HepG2 (cell line): ENCODE data around the gene AIF1. TPM values are rescaled to one million over a fixed set of nuclear protein-coding genes. Genes with fewer than 3 reads are reported as not detected.

Source experiments
- FOXM1 ChIP-seq: sonication (generic); formaldehyde crosslinking; IDR thresholded peaks from 2 replicates; pipeline ENCODE4 v1.5.0; 2020; ENCODE audit warnings: missing genetic modification reagents
- MATR3 ChIP-seq: sonication (generic); formaldehyde crosslinking; IDR thresholded peaks from 2 replicates; pipeline ENCODE4 v1.4.0; 2020; ENCODE audit warnings: missing genetic modification reagents
- MIER3 ChIP-seq: IDR thresholded peaks from 2 replicates; pipeline ENCODE4 v1.6.1; 2016; ENCODE audit warnings: missing compliant biosample characterization, borderline replicate concordance
- MIXL1 ChIP-seq: IDR thresholded peaks from 2 replicates; pipeline ENCODE4 v1.6.1; 2016
- MTA3 ChIP-seq: sonication (generic); formaldehyde crosslinking; IDR thresholded peaks from 2 replicates; pipeline ENCODE4 v1.4.0; 2020; ENCODE audit warnings: missing genetic modification reagents
- MTF1 ChIP-seq: sonication (generic); formaldehyde crosslinking; IDR thresholded peaks from 2 replicates; pipeline ENCODE4 v1.5.0; 2020; ENCODE audit warnings: missing genetic modification reagents
- NFKB2 ChIP-seq: sonication (generic); formaldehyde crosslinking; IDR thresholded peaks from 2 replicates; pipeline ENCODE4 v1.4.0; 2020; ENCODE audit warnings: missing genetic modification reagents, borderline replicate concordance
- NONO ChIP-seq, 2 experiments: fragments of 450-650 bp in 1 of 2; sonication (generic) in 1 of 2; formaldehyde crosslinking in 1 of 2; IDR thresholded peaks in 1 of 2; conservative IDR thresholded peaks in 1 of 2; 2 replicates each; pipeline versions ENCODE4 v1.6.1 to v1.8.0; 2017 to 2022; ENCODE audit warnings: mild to moderate bottlenecking in 1 of 2, missing genetic modification reagents in 1 of 2, moderate library complexity in 1 of 2
- NR2F1 ChIP-seq, 2 experiments: fragments of 450-650 bp in 1 of 2; formaldehyde crosslinking in 1 of 2; IDR thresholded peaks; 2 replicates each; pipeline versions ENCODE4 v1.5.0 to v1.6.1; 2016 to 2020; ENCODE audit warnings: mild to moderate bottlenecking in 1 of 2, missing compliant biosample characterization in 1 of 2, missing genetic modification reagents in 1 of 2, moderate library complexity in 1 of 2
- POLR2G ChIP-seq: fragments of 200-400 bp; formaldehyde crosslinking; IDR thresholded peaks from 2 replicates; pipeline ENCODE4 v1.6.1; 2018; ENCODE audit warnings: mild to moderate bottlenecking, low read depth, low read length, moderate library complexity
- XRCC5 ChIP-seq: fragments of 200-400 bp; formaldehyde crosslinking; optimal IDR thresholded peaks from 2 replicates; pipeline ENCODE3; 2017; ENCODE audit warnings: mild to moderate bottlenecking, low read length
- ZNF24 ChIP-seq: fragments of 450-650 bp; IDR thresholded peaks from 2 replicates; pipeline ENCODE4 v1.6.1; 2017; ENCODE audit warnings: antibody characterized with exemption, mild to moderate bottlenecking
- ZNF296 ChIP-seq: sonication (generic); formaldehyde crosslinking; conservative IDR thresholded peaks from 2 replicates; pipeline ENCODE4 v1.5.0; 2020; ENCODE audit warnings: mild to moderate bottlenecking, missing genetic modification reagents
- ZNF546 ChIP-seq: sonication (generic); formaldehyde crosslinking; conservative IDR thresholded peaks from 2 replicates; pipeline ENCODE4 v1.8.1; 2023; ENCODE audit warnings: mild to moderate bottlenecking, missing genetic modification reagents
- ZNF569 ChIP-seq: sonication (generic); formaldehyde crosslinking; IDR thresholded peaks from 2 replicates; pipeline ENCODE4 v1.5.0; 2020; ENCODE audit warnings: mild to moderate bottlenecking, missing genetic modification reagents, moderate library complexity, borderline replicate concordance
- ZNF605 ChIP-seq: sonication (generic); formaldehyde crosslinking; IDR thresholded peaks from 2 replicates; pipeline ENCODE4 v1.8.0; 2022; ENCODE audit warnings: mild to moderate bottlenecking, missing genetic modification reagents
- ZNF776 ChIP-seq: sonication (generic); formaldehyde crosslinking; IDR thresholded peaks from 2 replicates; pipeline ENCODE4 v1.4.0; 2020; ENCODE audit warnings: mild to moderate bottlenecking, missing genetic modification reagents
- polyA plus RNA-seq, 8 experiments: library from polyadenylated mRNA; depleted of rRNA in 3 of 8; stranded (reverse) in 7 of 8; unstranded in 1 of 8; fragments of >200 nt; fragmentation: Illumina TruSeq in 4 of 8; extraction: Trizol in 4 of 8; gene quantifications; 2 replicates each; pipeline versions ENCODE4 v1.2.1 to v1.2.3, GENCODE V29; 2011 to 2016; ENCODE audit warnings: low read depth in 4 of 8, missing spikeins in 1 of 8, mixed read lengths in 1 of 8; ENCODE audit not compliant: insufficient read depth in 1 of 8
- total RNA-seq, 5 experiments: library from RNA; depleted of rRNA; stranded (reverse); fragments of >200 nt; fragmentation: Illumina TruSeq; extraction: Trizol; gene quantifications; 2 replicates each; pipeline ENCODE4 v1.2.3, GENCODE V29; 2016; ENCODE audit warnings: low read depth in 1 of 5
- TF ChIP-seq, protein P1 (sequence below): sonication (generic); formaldehyde crosslinking; IDR thresholded peaks from 2 replicates; pipeline ENCODE4 v1.4.0; 2020; ENCODE audit warnings: missing genetic modification reagents
- TF ChIP-seq, protein P2 (sequence below): sonication (generic); formaldehyde crosslinking; IDR thresholded peaks from 2 replicates; pipeline ENCODE4 v1.8.0; 2022; ENCODE audit warnings: mild to moderate bottlenecking, missing genetic modification reagents, moderate library complexity
- TF ChIP-seq, protein P3 (sequence below): sonication (generic); formaldehyde crosslinking; conservative IDR thresholded peaks from 2 replicates; pipeline ENCODE4 v1.8.0; 2022; ENCODE audit warnings: missing genetic modification reagents
- TF ChIP-seq, protein P4 (sequence below): sonication (generic); formaldehyde crosslinking; IDR thresholded peaks from 2 replicates; pipeline ENCODE4 v1.4.0; 2020; ENCODE audit warnings: mild to moderate bottlenecking, low read depth, missing genetic modification reagents
- TF ChIP-seq, protein P5 (sequence below), 2 experiments: IDR thresholded peaks; 2 replicates each; pipeline ENCODE4 v1.6.1; 2011 to 2012; ENCODE audit warnings: low read length in 2 of 2, borderline replicate concordance in 1 of 2, low read depth in 1 of 2, mild to moderate bottlenecking in 1 of 2, moderate library complexity in 1 of 2

Gene AIF1
- total and polyA plus RNA-seq, 2 of the 13 experiments (the other 11 are each of a cell fraction or from before 2014, with no cell fraction given), result 1.5 TPM; not detected in 1

DNA sequence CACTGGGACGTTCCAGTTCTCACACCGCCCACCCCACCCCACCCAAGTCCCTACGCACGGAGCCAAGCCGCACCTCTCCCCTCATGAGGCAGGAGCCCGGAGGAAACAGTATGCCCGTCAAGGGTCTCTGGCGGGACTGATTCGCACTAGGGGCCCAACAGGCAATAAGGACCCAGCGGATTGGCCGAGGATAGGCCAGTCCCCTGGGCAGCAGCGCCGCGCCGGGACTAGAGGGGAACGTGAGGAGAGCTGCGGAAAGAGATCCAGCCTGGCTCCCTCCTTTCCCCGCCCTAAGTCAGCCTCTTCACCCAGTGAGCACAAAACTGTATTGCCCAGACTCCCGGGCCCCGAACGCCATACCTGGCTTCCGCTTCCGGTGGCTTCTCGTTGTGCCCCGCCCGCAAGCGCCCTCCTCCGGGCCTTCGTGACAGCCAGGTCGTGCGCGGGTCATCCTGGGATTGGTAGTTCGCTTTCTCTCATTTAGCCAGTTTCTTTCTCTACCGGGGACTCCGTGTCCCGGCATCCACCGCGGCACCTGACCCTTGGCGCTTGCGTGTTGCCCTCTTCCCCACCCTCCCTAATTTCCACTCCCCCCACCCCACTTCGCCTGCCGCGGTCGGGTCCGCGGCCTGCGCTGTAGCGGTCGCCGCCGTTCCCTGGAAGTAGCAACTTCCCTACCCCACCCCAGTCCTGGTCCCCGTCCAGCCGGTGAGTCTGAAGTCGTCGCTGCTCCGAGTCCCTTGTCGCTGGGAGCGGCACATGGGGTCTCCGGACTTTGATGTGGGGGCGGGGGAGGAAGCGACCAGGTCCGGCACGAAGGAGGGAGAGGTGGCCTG is 50.7 kb downstream of the AIF1 start, which contains the start of gene CSNK2B (continued):
- TF ChIP-seq MATR3 (no peak), ZNF546 (CRISPR knock-in tag) (no peak), MIXL1 (CRISPR knock-in tag) (peak; percentile 82), ZNF776 (CRISPR knock-in tag) (peak; percentile 30; the same call in 1 of the 2 replicates), NR2F1 (CRISPR knock-in tag; IDR thresholded peaks at IDR 0.05) (no peak; a peak in 1 of 4 replicates), MTA3 (no peak), MIER3 (CRISPR knock-in tag) (peak; percentile 73; the same call in 1 of the 2 replicates), NFKB2 (CRISPR knock-in tag) (no peak; the same call in 1 of the 2 replicates), XRCC5 (peak; percentile 13), NONO (IDR thresholded peaks at IDR 0.05) (no peak), NONO (CRISPR knock-in tag; conservative IDR thresholded peaks at IDR 0.05) (no peak), ZNF296 (no peak), ZNF24 (no peak), MTF1 (CRISPR knock-in tag) (0 out of 2 replicates have a peak, but pooled peaks have one; percentile 55), FOXM1 (CRISPR knock-in tag) (no peak), ZNF605 (CRISPR knock-in tag) (no peak; the same call in 1 of the 2 replicates), ZNF569 (CRISPR knock-in tag) (no peak), POLR2G (peak; percentile 91)
- TF ChIP-seq, protein P1, sequence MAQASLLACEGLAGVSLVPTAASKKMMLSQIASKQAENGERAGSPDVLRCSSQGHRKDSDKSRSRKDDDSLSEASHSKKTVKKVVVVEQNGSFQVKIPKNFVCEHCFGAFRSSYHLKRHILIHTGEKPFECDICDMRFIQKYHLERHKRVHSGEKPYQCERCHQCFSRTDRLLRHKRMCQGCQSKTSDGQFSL (CRISPR knock-in tag), result no peak; the same call in 1 of the 2 replicates
- TF ChIP-seq, protein P2, sequence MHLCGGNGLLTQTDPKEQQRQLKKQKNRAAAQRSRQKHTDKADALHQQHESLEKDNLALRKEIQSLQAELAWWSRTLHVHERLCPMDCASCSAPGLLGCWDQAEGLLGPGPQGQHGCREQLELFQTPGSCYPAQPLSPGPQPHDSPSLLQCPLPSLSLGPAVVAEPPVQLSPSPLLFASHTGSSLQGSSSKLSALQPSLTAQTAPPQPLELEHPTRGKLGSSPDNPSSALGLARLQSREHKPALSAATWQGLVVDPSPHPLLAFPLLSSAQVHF, result no peak
- TF ChIP-seq, protein P3, sequence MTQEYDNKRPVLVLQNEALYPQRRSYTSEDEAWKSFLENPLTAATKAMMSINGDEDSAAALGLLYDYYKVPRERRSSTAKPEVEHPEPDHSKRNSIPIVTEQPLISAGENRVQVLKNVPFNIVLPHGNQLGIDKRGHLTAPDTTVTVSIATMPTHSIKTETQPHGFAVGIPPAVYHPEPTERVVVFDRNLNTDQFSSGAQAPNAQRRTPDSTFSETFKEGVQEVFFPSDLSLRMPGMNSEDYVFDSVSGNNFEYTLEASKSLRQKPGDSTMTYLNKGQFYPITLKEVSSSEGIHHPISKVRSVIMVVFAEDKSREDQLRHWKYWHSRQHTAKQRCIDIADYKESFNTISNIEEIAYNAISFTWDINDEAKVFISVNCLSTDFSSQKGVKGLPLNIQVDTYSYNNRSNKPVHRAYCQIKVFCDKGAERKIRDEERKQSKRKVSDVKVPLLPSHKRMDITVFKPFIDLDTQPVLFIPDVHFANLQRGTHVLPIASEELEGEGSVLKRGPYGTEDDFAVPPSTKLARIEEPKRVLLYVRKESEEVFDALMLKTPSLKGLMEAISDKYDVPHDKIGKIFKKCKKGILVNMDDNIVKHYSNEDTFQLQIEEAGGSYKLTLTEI, result no peak
- TF ChIP-seq, protein P4, sequence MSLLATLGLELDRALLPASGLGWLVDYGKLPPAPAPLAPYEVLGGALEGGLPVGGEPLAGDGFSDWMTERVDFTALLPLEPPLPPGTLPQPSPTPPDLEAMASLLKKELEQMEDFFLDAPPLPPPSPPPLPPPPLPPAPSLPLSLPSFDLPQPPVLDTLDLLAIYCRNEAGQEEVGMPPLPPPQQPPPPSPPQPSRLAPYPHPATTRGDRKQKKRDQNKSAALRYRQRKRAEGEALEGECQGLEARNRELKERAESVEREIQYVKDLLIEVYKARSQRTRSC (CRISPR knock-in tag), result no peak
- TF ChIP-seq, protein P5, sequence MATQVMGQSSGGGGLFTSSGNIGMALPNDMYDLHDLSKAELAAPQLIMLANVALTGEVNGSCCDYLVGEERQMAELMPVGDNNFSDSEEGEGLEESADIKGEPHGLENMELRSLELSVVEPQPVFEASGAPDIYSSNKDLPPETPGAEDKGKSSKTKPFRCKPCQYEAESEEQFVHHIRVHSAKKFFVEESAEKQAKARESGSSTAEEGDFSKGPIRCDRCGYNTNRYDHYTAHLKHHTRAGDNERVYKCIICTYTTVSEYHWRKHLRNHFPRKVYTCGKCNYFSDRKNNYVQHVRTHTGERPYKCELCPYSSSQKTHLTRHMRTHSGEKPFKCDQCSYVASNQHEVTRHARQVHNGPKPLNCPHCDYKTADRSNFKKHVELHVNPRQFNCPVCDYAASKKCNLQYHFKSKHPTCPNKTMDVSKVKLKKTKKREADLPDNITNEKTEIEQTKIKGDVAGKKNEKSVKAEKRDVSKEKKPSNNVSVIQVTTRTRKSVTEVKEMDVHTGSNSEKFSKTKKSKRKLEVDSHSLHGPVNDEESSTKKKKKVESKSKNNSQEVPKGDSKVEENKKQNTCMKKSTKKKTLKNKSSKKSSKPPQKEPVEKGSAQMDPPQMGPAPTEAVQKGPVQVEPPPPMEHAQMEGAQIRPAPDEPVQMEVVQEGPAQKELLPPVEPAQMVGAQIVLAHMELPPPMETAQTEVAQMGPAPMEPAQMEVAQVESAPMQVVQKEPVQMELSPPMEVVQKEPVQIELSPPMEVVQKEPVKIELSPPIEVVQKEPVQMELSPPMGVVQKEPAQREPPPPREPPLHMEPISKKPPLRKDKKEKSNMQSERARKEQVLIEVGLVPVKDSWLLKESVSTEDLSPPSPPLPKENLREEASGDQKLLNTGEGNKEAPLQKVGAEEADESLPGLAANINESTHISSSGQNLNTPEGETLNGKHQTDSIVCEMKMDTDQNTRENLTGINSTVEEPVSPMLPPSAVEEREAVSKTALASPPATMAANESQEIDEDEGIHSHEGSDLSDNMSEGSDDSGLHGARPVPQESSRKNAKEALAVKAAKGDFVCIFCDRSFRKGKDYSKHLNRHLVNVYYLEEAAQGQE (IDR thresholded peaks at IDR 0.05; ENCODE audit: borderline replicate concordance in 1 of 2, low read depth in 1 of 2, low read length in 2 of 2), result peak in 1 of 2 experiments; percentile 48; a peak in 2 of 4 replicates
